Activated CD4-positive, alpha-beta T cell treated with anti-CD3 and anti-CD28 coated beads for 36 hours (primary cell): Measurements from ENCODE around the gene C13orf46. TPM values are rescaled to one million over a fixed set of nuclear protein-coding genes. Genes with fewer than 3 reads are reported as not detected.

Experiments used
- ATAC-seq: fragments of 200-7000 bp; cut with Tn5 transposase; one replicate; pipeline ENCODE4 v1.10.0; 2021; ENCODE audit warnings: mild to moderate bottlenecking, moderate library complexity
- CTCF ChIA-PET: fragments of 350-600 bp; sonication (Branson Sonifier 250); formaldehyde crosslinking; loops from one replicate; lab custom pipeline; 2021; ENCODE audit warnings: antibody characterized with exemption; lab: Charles Lee
- POLR2A ChIA-PET: fragments of 350-600 bp; sonication (Branson Sonifier 250); formaldehyde crosslinking; loops from one replicate; lab custom pipeline; 2021; ENCODE audit warnings: antibody characterized with exemption, inconsistent platforms; lab: Charles Lee
- DNase-seq: peaks from one replicate; pipeline ENCODE4 v3.0.0-alpha.2; 2020
- H3K27ac Mint-ChIP-seq: one replicate; pipeline ENCODE4 v1.8.0; 2021; ENCODE audit warnings: mixed read lengths
- H3K27me3 Mint-ChIP-seq: one replicate; pipeline ENCODE4 v1.8.0; 2021; ENCODE audit warnings: mixed read lengths
- H3K36me3 Mint-ChIP-seq: one replicate; pipeline ENCODE4 v1.8.0; 2021; ENCODE audit warnings: low read depth, mixed read lengths
- H3K4me1 Mint-ChIP-seq: one replicate; pipeline ENCODE4 v1.8.0; 2021; ENCODE audit warnings: mixed read lengths
- H3K4me3 Mint-ChIP-seq: one replicate; pipeline ENCODE4 v1.8.0; 2021; ENCODE audit warnings: mild to moderate bottlenecking, moderate library complexity, mixed read lengths
- H3K9me3 Mint-ChIP-seq: one replicate; pipeline ENCODE4 v1.8.0; 2021; ENCODE audit warnings: low read depth, mixed read lengths
- intact Hi-C, 2 experiments: fragments of 100-400 bp; cut with DNase I in 1 of 2; cut with micrococcal nuclease in 1 of 2; formaldehyde crosslinking; loops; one replicate each; pipeline versions ENCODE4 v1.14.2 to v1.15.1; 2022 to 2024; cut with DNase I, micrococcal nuclease
- total RNA-seq, 2 experiments: library from RNA; stranded (reverse); gene quantifications; one replicate each; pipeline ENCODE4 v1.2.3, GENCODE V29; 2021

Gene C13orf46
- total RNA-seq, 2 experiments from 2014 or later = 1.6 to 2.2 TPM

DNA sequence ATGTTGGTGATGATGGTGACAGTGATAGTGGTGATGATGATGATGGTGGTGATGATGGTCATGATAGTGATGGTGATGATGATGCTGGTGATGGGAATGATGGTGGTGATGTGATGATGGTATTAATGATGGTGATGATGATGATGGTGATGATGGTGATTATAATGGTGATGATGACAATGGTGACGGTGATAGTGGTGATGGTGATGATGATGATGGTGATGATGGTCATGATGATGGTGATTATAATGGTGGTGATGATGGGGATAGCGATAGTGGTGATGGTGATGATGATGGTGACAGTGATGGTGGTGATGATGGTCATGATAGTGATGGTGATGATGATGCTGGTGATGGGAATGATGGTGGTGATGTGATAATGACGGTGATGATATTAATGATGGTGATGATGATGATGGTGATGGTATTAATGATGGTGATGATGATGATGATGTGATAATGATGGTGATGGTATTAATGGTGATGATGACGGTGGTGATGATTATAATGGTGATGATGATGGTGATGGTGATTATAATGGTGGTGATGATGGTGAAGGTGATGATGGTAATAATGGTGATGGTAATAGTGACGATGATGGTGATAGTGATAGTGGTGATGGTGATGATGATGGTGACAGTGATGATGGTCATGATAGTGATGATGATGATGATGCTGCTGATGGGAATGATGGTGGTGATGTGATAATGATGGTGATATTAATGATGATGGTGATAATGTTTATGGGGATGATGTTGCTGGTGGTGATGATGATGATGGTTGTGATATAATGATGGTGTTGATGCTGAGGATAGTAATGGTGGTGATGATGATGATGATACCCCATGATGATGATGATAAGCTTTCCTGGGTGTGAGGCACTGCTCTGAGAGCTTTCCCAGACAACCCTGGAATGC lies 7.7 kb downstream of the C13orf46 start:
- ATAC-seq = no peak

DNA sequence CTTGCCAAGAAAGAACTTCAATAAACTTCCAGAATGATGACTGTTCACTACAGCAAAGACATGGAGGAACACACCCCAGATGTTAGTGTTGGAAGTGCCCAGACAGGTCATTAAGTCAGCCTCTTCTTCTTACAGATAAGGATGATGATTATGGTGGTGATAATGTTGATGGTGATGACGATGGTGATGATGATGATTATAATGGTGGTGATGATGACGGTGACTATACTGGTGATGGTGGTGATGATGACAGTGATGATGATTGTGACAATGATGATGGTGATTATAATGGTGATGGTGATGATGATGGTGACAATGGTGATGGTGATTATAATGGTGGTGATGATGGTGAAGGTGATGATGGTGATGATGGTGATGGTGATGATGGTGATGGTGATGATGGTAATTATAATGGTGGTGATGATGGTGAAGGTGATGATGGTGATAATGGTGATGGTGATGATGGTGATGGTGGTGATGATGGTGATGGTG lies 8.4 kb downstream of the C13orf46 start:
- Mint-ChIP-seq H3K27ac (no peak overlapping the region), H3K4me3 (no peak overlapping the region), H3K27me3 (no peaks in the 10 kb centered on the region), H3K4me1 (no peaks in the 10 kb centered on the region), H3K36me3 (peaks cover 4% of the 10 kb centered on the region), H3K9me3 (peaks cover 1% of the 10 kb centered on the region)
- intact Hi-C loops = no loop called here
- DNase-seq (no peak), ATAC-seq (no peak)
- ChIA-PET CTCF (no interaction called here), POLR2A (no interaction called here)

More for the DNA sequence above, 7.7 kb downstream of the C13orf46 start:
- POLR2A ChIA-PET = no interaction called here
- Mint-ChIP-seq H3K27me3 (no peaks in the 10 kb centered on the region), H3K9me3 (no peaks in the 10 kb centered on the region), H3K27ac (no peak overlapping the region), H3K36me3 (peaks cover 2% of the 10 kb centered on the region), H3K4me1 (no peaks in the 10 kb centered on the region), H3K4me3 (no peak overlapping the region)
- CTCF ChIA-PET = interaction anchor here (1.3 kb wide), 1 partner anchor 260 kb away, joined by 5 read pairs; no protein-coding TSS in a partner anchor
- DNase-seq = no peak
- intact Hi-C loops = no loop called here

DNA sequence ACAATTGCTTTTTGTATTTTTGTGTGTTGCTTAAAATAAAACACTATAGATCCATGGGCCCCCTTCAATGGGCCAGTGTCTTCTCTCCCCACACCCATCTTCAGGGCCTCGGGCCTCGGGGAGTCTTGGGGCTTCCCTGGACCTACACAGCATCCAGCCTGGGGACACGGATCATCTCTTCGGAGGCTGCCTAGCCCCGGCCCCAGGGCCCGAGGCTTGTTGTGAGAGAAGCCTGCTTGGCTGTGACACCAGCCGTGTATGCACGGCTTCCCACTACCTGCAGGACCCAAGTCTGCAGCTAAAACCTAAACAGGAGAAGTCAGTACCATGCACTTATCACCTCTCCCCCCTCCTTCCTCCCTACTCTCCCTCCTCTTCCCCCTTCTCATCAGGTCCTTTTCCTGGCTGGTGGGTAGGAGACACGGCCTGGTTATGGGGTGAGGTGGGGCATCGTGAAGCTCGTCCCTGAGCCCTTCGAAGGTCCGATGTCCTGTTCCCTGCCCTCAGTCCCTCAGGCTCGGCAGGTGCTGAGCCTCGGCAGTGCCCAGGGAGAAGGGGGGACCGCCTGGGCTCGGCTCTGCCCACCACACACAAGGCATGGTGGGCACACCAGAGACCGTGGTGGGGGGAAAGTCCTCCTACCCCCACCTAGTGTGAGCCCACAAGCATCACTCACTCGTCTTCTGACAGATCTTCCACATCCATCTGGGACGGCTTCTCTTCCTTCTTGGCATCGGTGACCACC lies 9.5 kb downstream of the C13orf46 start:
- H3K27ac Mint-ChIP-seq = no peak overlapping the region
- intact Hi-C loops = no loop called here
- H3K9me3 Mint-ChIP-seq = peaks cover 7% of the 10 kb centered on the region
- no peaks in the 10 kb centered on the region for H3K27me3 Mint-ChIP-seq
- H3K36me3 Mint-ChIP-seq = peaks cover 11% of the 10 kb centered on the region
- no peaks in the 10 kb centered on the region for H3K4me1 Mint-ChIP-seq
- no peak for ATAC-seq
- DNase-seq = no peak
- POLR2A ChIA-PET = no interaction called here
- H3K4me3 Mint-ChIP-seq = no peak overlapping the region
- CTCF ChIA-PET = no interaction called here

DNA sequence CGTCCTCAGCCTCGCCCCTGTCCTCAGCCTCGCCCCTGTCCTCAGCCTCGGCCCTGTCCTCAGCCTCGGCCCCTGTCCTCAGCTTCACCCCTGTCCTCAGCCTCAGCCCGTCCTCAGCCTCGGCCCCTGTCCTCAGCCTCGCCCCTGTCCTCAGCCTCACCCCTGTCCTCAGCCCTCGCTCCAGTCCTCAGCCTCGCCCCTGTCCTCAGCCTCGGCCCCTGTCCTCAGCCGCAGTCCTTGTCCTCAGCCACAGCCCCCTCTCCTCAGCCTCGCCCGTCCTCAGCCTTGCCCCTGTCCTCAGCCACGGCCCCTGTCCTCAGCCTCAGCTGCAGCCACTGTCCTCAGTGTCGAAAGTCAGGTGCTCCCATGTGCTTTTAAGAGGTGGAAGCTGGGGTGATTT lies 10.5 kb downstream of the C13orf46 start:
- DNase-seq = no peak
- POLR2A ChIA-PET = no interaction called here
- CTCF ChIA-PET = no interaction called here

DNA sequence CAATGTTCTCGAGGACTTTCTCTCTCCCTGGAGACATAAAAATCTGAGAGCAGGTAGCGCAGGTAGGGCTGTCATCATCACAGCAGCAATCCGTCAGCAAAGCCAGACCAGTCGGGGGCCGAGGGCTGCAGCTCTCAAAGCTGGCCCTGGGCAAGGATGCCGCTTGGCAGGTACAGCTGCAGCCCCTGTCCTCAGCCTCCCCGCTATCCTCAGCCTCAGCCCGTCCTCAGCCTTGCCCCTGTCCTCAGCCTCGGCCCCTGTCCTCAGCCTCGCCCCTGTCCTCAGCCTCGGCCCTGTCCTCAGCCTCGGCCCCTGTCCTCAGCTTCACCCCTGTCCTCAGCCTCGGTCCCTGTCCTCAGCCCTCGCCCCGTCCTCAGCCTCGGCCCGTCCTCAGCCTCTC lies 10.9 kb downstream of the C13orf46 start:
- ChIA-PET POLR2A (no interaction called here), CTCF (no interaction called here)
- Mint-ChIP-seq H3K4me3 (no peak overlapping the region), H3K27me3 (no peaks in the 10 kb centered on the region), H3K9me3 (peaks cover 12% of the 10 kb centered on the region), H3K4me1 (peaks cover 3% of the 10 kb centered on the region), H3K36me3 (peaks cover 15% of the 10 kb centered on the region), H3K27ac (no peak overlapping the region)
- intact Hi-C loops = no loop called here
- ATAC-seq (no peak), DNase-seq (no peak)

More for the DNA sequence above, 10.5 kb downstream of the C13orf46 start:
- Mint-ChIP-seq H3K9me3 (peaks cover 12% of the 10 kb centered on the region), H3K4me1 (peaks cover 3% of the 10 kb centered on the region), H3K27me3 (no peaks in the 10 kb centered on the region), H3K27ac (no peak overlapping the region), H3K36me3 (peaks cover 15% of the 10 kb centered on the region), H3K4me3 (no peak overlapping the region)
- intact Hi-C loops = no loop called here
- ATAC-seq = no peak

DNA sequence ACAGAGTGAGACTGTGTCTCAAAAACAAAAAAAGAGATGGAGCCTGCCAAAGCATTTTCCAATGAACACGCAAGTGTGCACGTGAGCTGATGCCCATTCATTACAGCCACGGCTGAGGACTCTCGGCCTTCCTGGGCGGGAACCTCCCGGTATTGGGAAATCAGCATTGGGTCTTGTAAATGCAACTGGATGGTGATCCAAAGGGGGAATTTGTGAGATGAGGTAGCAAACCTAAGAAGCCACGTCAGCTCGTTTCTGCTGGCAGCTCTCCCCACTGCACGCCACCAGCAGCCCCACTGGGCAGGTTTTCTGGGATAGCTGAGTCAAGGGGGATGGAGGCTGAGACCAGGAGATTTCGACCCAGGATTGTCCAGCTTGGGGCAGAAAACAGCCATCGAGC lies 11.5 kb downstream of the C13orf46 start:
- H3K9me3 Mint-ChIP-seq = peaks cover 12% of the 10 kb centered on the region
- intact Hi-C loops = no loop called here
- peaks cover 3% of the 10 kb centered on the region for H3K4me1 Mint-ChIP-seq
- H3K36me3 Mint-ChIP-seq = peaks cover 19% of the 10 kb centered on the region
- ChIA-PET CTCF (no interaction called here), POLR2A (no interaction called here)
- no peaks in the 10 kb centered on the region for H3K27me3 Mint-ChIP-seq
- DNase-seq = no peak
- no peak overlapping the region for H3K4me3 Mint-ChIP-seq
- no peak overlapping the region for H3K27ac Mint-ChIP-seq
- ATAC-seq = no peak

DNA sequence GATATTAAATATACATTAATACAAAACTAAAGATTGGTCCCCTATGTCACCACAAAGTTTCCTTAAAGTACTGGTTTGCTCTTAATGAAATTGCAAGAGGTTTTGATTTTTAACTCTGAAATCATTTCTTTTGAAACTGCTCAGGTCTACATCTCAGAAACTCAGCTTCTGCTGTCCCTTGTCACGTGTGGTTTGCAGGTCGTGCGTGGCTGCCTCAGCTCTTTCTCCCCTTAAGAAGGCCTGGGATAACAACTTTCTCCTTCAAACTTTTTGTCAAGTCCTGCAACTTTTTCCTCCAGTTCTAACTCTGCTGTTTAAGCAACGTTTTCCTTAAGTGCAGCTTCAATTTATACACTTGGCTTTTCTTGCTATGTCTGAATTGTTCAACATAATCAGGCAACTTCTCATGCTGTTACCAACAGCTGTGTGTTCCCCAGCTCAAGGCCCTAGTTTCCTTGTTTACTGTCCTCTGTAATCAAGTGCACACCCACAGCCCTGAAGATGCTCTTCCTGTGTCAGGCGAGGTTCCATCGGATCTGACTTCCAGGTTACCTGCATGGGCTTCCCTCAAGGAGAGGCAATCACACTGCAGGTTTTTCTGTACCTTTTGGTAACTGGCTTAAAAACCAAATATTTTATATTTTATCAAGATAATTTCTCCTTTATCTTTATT lies 13.5 kb downstream of the C13orf46 start:
- ATAC-seq = no peak
- Mint-ChIP-seq H3K4me1 (peaks cover 3% of the 10 kb centered on the region), H3K4me3 (no peak overlapping the region), H3K27ac (no peak overlapping the region), H3K9me3 (peaks cover 12% of the 10 kb centered on the region), H3K36me3 (peaks cover 31% of the 10 kb centered on the region), H3K27me3 (no peaks in the 10 kb centered on the region)
- ChIA-PET POLR2A (no interaction called here), CTCF (interaction anchor here (1.1 to 1.3 kb wide), 2 partner anchors 266 kb away, joined by 3 read pairs; no protein-coding TSS in a partner anchor)
- no peak for DNase-seq
- intact Hi-C loops = no loop called here

DNA sequence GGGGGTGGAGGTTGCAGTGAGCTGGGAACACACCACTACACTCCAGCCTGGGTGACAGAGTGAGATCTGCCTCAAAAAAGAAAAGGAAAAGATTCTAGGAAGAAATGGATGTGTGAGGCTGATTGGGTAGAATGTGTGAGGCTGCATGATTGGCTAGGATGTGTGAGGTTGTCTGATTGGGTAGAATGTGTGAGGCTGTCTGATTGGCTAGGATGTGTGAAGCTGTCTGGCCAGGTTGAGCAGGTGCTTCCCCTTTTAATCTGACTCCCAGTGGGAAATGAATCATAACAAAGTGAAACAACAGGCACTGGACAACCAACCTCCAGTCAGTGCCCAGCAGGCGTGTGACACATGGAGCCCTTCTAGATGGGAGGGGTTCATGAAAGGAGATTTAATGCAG lies 14.7 kb downstream of the C13orf46 start:
- Mint-ChIP-seq H3K27me3 (no peaks in the 10 kb centered on the region), H3K36me3 (peaks cover 37% of the 10 kb centered on the region), H3K27ac (no peak overlapping the region), H3K4me1 (peaks cover 3% of the 10 kb centered on the region), H3K9me3 (peaks cover 12% of the 10 kb centered on the region), H3K4me3 (no peak overlapping the region)
- ATAC-seq (peak; percentile 72), DNase-seq (no peak)
- ChIA-PET CTCF (interaction anchor here (1.1 kb wide), 1 partner anchor 267 kb away, joined by 3 read pairs; no protein-coding TSS in a partner anchor), POLR2A (no interaction called here)
- intact Hi-C loops = no loop called here

DNA sequence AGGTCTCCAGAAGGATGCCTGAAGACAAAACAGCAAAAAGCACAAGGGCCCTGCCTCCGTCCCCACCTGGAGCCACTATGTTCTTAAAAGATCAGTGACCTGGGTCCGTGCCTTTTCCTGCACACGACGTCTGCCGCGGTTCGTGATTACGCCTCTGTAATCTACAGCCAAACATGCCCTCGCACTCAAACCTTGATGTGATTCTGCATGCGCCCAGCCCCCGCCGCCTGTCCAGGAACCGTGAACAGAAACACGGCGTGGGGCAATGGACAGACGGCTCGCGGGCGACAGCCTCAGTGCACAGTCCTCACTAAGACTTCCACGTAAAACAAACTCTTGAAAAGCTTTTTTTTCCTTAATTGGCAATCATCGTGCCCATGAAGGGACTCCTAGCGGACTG lies 15.5 kb downstream of the C13orf46 start:
- peaks cover 3% of the 10 kb centered on the region for H3K4me1 Mint-ChIP-seq
- no peak overlapping the region for H3K27ac Mint-ChIP-seq
- peaks cover 37% of the 10 kb centered on the region for H3K36me3 Mint-ChIP-seq
- ChIA-PET CTCF (no interaction called here), POLR2A (no interaction called here)
- DNase-seq (no peak), ATAC-seq (no peak)
- intact Hi-C loops = no loop called here
- no peak overlapping the region for H3K4me3 Mint-ChIP-seq
- peaks cover 12% of the 10 kb centered on the region for H3K9me3 Mint-ChIP-seq
- no peaks in the 10 kb centered on the region for H3K27me3 Mint-ChIP-seq

DNA sequence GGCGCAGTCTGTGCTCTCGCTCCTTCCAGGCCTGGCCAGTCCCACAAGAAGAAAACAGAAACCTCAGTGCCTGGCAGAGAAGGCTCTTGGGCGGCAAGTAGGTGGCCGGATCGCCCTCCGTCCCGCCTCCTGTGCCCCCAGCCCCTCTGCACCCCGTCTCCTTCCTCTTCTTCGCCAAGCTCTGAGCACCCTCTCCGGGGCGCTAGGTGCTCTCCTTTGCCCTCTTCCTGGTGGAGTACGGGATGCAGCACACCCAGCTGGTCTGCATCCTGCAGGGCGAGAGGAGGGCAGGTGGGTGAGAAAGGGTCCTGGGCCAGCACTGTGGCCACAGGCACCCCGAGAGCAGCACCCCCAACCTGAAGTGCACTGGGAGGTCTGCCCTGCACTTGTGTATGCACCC lies 17.3 kb downstream of the C13orf46 start:
- ATAC-seq (no peak), DNase-seq (no peak)
- no peaks in the 10 kb centered on the region for H3K27me3 Mint-ChIP-seq
- no peak overlapping the region for H3K4me3 Mint-ChIP-seq
- intact Hi-C loops = no loop called here
- H3K9me3 Mint-ChIP-seq = peaks cover 12% of the 10 kb centered on the region
- H3K4me1 Mint-ChIP-seq = peaks cover 6% of the 10 kb centered on the region
- no peak overlapping the region for H3K27ac Mint-ChIP-seq
- ChIA-PET CTCF (no interaction called here), POLR2A (no interaction called here)
- H3K36me3 Mint-ChIP-seq = peaks cover 37% of the 10 kb centered on the region

DNA sequence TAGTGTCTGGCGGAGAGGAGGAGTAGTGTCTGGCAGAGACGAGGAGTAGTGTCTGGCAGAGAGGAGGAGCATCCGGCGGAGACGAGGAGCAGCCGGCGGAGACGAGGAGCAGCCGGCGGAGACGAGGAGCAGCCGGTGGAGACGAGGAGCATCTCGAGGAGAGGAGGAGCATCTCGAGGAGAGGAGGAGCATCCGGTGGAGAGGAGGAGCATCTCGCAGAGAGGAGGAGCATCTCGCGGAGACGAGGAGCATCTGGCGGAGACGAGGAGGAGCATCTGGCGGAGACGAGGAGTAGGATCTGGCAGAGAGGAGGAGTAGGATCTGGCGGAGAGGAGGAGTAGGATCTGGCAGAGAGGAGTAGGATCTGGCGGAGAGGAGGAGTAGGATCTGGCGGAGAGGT lies 18.2 kb downstream of the C13orf46 start:
- H3K36me3 Mint-ChIP-seq = peaks cover 37% of the 10 kb centered on the region
- intact Hi-C loops = no loop called here
- no peaks in the 10 kb centered on the region for H3K27me3 Mint-ChIP-seq
- POLR2A ChIA-PET = no interaction called here
- CTCF ChIA-PET = no interaction called here
- DNase-seq = no peak
- no peak overlapping the region for H3K27ac Mint-ChIP-seq
- peaks cover 12% of the 10 kb centered on the region for H3K9me3 Mint-ChIP-seq
- no peak for ATAC-seq
- peaks cover 9% of the 10 kb centered on the region for H3K4me1 Mint-ChIP-seq
- no peak overlapping the region for H3K4me3 Mint-ChIP-seq
